GM23248 (cell line): ENCODE measurements around the gene GLS2. TPM values are rescaled to one million over a fixed set of nuclear protein-coding genes. Genes with fewer than 3 reads are reported as not detected.
"Not testable (repeated sequence)": the region's sequence is repeated elsewhere in the genome, so short reads cannot be mapped to it uniquely, and the experiment has no call there.

ENCODE experiments used
- DNase-seq: peaks from one replicate; pipeline ENCODE4 v3.0.0-alpha.2; 2015
- H2AFZ ChIP-seq: fragments of 200-600 bp; sonication (generic); 2 replicates; pipeline ENCODE4 v1.6.1; 2016; ENCODE audit warnings: antibody characterized with exemption
- H3F3A ChIP-seq: fragments of 200-600 bp; sonication (generic); 2 replicates; pipeline ENCODE4 v1.6.1; 2016; ENCODE audit warnings: mild to moderate bottlenecking, antibody characterized with exemption, mixed run types; ENCODE audit not compliant: insufficient read depth
- H3K27ac ChIP-seq: fragments of 200-600 bp; sonication (generic); 2 replicates; pipeline ENCODE4 v1.5.1; 2016; ENCODE audit warnings: mild to moderate bottlenecking
- H3K27me3 ChIP-seq: fragments of 200-600 bp; sonication (generic); replicated peaks from 2 replicates; pipeline ENCODE4 v1.6.1; 2016; ENCODE audit warnings: mild to moderate bottlenecking; ENCODE audit not compliant: insufficient read depth
- H3K36me3 ChIP-seq: fragments of 200-600 bp; sonication (generic); 2 replicates; pipeline ENCODE4 v1.6.1; 2016; ENCODE audit warnings: low read depth, mild to moderate bottlenecking
- H3K4me1 ChIP-seq: fragments of 200-600 bp; sonication (generic); 2 replicates; pipeline ENCODE4 v1.6.1; 2016; ENCODE audit warnings: mild to moderate bottlenecking; ENCODE audit not compliant: insufficient read depth
- H3K4me2 ChIP-seq: fragments of 200-600 bp; sonication (generic); one replicate; pipeline ENCODE4 v1.6.1; 2016; ENCODE audit warnings: mild to moderate bottlenecking; ENCODE audit not compliant: unreplicated experiment
- H3K4me3 ChIP-seq: fragments of 200-600 bp; sonication (generic); 2 replicates; pipeline ENCODE4 v1.5.1; 2016; ENCODE audit warnings: mild to moderate bottlenecking
- H3K79me2 ChIP-seq: fragments of 200-600 bp; sonication (generic); 2 replicates; pipeline ENCODE4 v1.6.1; 2016; ENCODE audit warnings: mild to moderate bottlenecking; ENCODE audit not compliant: insufficient read depth
- H3K9ac ChIP-seq: fragments of 200-600 bp; sonication (generic); 2 replicates; pipeline ENCODE4 v1.6.1; 2016; ENCODE audit warnings: mild to moderate bottlenecking
- H3K9me2 ChIP-seq: fragments of 200-600 bp; sonication (generic); 2 replicates; pipeline ENCODE4 v1.6.1; 2016; ENCODE audit warnings: mixed run types, mild to moderate bottlenecking, moderate library complexity; ENCODE audit not compliant: insufficient read depth
- H3K9me3 ChIP-seq: fragments of 200-600 bp; sonication (generic); one replicate; pipeline ENCODE4 v1.6.1; 2017; ENCODE audit warnings: low read depth
- H4K20me1 ChIP-seq: fragments of 200-600 bp; sonication (generic); 2 replicates; pipeline ENCODE4 v1.6.0; 2016; ENCODE audit not compliant: insufficient read depth
- EZH2 ChIP-seq: fragments of 200-600 bp; sonication (generic); IDR thresholded peaks from 2 replicates; pipeline ENCODE4 v1.6.1; 2018; ENCODE audit warnings: antibody characterized with exemption, mild to moderate bottlenecking; ENCODE audit not compliant: insufficient read depth, poor library complexity, severe bottlenecking
- EZH2phosphoT487 ChIP-seq: fragments of 200-600 bp; sonication (generic); IDR thresholded peaks from 2 replicates; pipeline ENCODE4 v1.6.1; 2018; ENCODE audit warnings: antibody characterized with exemption, moderate library complexity, mild to moderate bottlenecking, low read depth; ENCODE audit not compliant: insufficient read depth
- WGBS, 2 experiments: methylation state at CpG; one replicate each; pipeline ENCODE4 v1.1.6; 2015 to 2017; ENCODE audit warnings: low lambda C conversion rate in 2 of 2, low coverage in 1 of 2; ENCODE audit errors: missing lambda C conversion rate in 2 of 2; 5-methylcytosine and 5-hydroxymethylcytosine counted together
- in situ Hi-C: fragments of 300-500 bp; cut with MboI; formaldehyde crosslinking; loops from 2 replicates; pipeline ENCODE4 v1.15.0; 2020
- polyA plus RNA-seq: library from polyadenylated mRNA; unstranded; fragments of >200 nt; fragmentation: Nextera tagmentation; extraction: Ambion mirVana; gene quantifications from 2 replicates; pipeline ENCODE4 v1.2.1, GENCODE V29; 2016
- total RNA-seq: library from RNA; depleted of rRNA; stranded (reverse); fragments of >200 nt; shearing (Covaris generic); gene quantifications from 2 replicates; pipeline ENCODE4 v1.2.3, GENCODE V29; 2014

Gene GLS2
- total and polyA plus RNA-seq, 2 experiments from 2014 or later, result not detected

- no peaks in the 10 kb centered on the region for H3K27me3 ChIP-seq
- H3K36me3 ChIP-seq, result no peaks in the 10 kb centered on the region
- no peak for DNase-seq
- H3K9ac ChIP-seq, result no peak overlapping the region
- H2AFZ ChIP-seq, result no peak overlapping the region
- 83 to 86% methylated on average over 16 of the region's 16 CpGs for WGBS, 2 experiments
- no peak overlapping the region for H3K4me3 ChIP-seq
- in situ Hi-C loops, result no loop called here
- H4K20me1 ChIP-seq, result no peaks in the 10 kb centered on the region
- H3K79me2 ChIP-seq, result no peaks in the 10 kb centered on the region
- H3K9me2 ChIP-seq, result no peaks in the 10 kb centered on the region
- no peaks in the 10 kb centered on the region for H3K4me1 ChIP-seq
- no peak overlapping the region for H3K27ac ChIP-seq
- H3K9me3 ChIP-seq, result no peaks in the 10 kb centered on the region
- H3F3A ChIP-seq, result no peaks in the 10 kb centered on the region
- no peak for TF ChIP-seq EZH2
- TF ChIP-seq EZH2phosphoT487, result no peak
- H3K4me2 ChIP-seq, result no peak overlapping the region
These were observed 22.8 kb upstream of the GLS2 start for GRCh38 chr12:56510786-56511185.

GRCh38 chr12:56499879-56500278 lies 11.9 kb upstream of the GLS2 start:
- H3F3A ChIP-seq, H4K20me1 ChIP-seq, in situ Hi-C loops, H3K9ac ChIP-seq, H3K36me3 ChIP-seq, H3K27me3 ChIP-seq, H3K27ac ChIP-seq, H3K79me2 ChIP-seq, H3K4me3 ChIP-seq, H3K4me2 ChIP-seq, H2AFZ ChIP-seq, H3K9me3 ChIP-seq, H3K9me2 ChIP-seq, H3K4me1 ChIP-seq, DNase-seq: not testable (repeated sequence)
- 88% methylated on average over 12 to 13 of the region's 13 CpGs for WGBS, 2 experiments

GRCh38 chr12:56499452-56499851 lies 11.5 kb upstream of the GLS2 start:
- H3K27ac ChIP-seq, H3K9me2 ChIP-seq, H3K9ac ChIP-seq, H2AFZ ChIP-seq, H3K9me3 ChIP-seq, H3K4me2 ChIP-seq, in situ Hi-C loops, H3K79me2 ChIP-seq, H4K20me1 ChIP-seq, H3K4me1 ChIP-seq, H3K36me3 ChIP-seq, H3F3A ChIP-seq, H3K4me3 ChIP-seq, DNase-seq, H3K27me3 ChIP-seq: not testable (repeated sequence)
- 62 to 63% methylated on average over 8 to 9 of the region's 9 CpGs for WGBS, 2 experiments

GRCh38 chr12:56498126-56498902 lies 10.4 kb upstream of the GLS2 start:
- not testable (repeated sequence) for DNase-seq, H3K4me3 ChIP-seq

GRCh38 chr12:56496704-56497103 lies 8.7 kb upstream of the GLS2 start:
- H3K9me3 ChIP-seq, H3K36me3 ChIP-seq, H3F3A ChIP-seq, H3K27me3 ChIP-seq, H3K9me2 ChIP-seq, H3K9ac ChIP-seq, H4K20me1 ChIP-seq, H3K4me2 ChIP-seq, H3K4me1 ChIP-seq, H3K27ac ChIP-seq, H3K79me2 ChIP-seq, in situ Hi-C loops, H2AFZ ChIP-seq: not testable (repeated sequence)
- H3K4me3 ChIP-seq, result peak overlapping the region; percentile 47; the same call in 1 of the 2 replicates
- DNase-seq, result peak; percentile 53
- WGBS, 2 experiments, result 8 to 9% methylated on average over 17 of the region's 17 CpGs

More at GRCh38 chr12:56498126-56498902, 10.4 kb upstream of the GLS2 start:
- H3K9ac ChIP-seq, H2AFZ ChIP-seq, H3F3A ChIP-seq, H3K27me3 ChIP-seq, H3K36me3 ChIP-seq, H4K20me1 ChIP-seq, H3K4me1 ChIP-seq, H3K27ac ChIP-seq, H3K9me3 ChIP-seq, H3K4me2 ChIP-seq, H3K79me2 ChIP-seq, in situ Hi-C loops, H3K9me2 ChIP-seq: not testable (repeated sequence)
- 86 to 87% methylated on average over 14 of the region's 14 CpGs for WGBS, 2 experiments

- H3F3A ChIP-seq, H3K9ac ChIP-seq, H3K4me3 ChIP-seq, in situ Hi-C loops, H3K4me1 ChIP-seq, H3K79me2 ChIP-seq, H3K9me3 ChIP-seq, H3K9me2 ChIP-seq, H3K36me3 ChIP-seq, H3K4me2 ChIP-seq, H3K27ac ChIP-seq, H2AFZ ChIP-seq, DNase-seq, H4K20me1 ChIP-seq: not testable (repeated sequence)
- 80 to 83% methylated on average over 4 to 24 of the region's 27 CpGs for WGBS, 2 experiments
- H3K27me3 ChIP-seq, result peaks cover 21% of the 10 kb centered on the region
These were observed 6.5 kb upstream of the GLS2 start for GRCh38 chr12:56494481-56494880.

- H3K4me1 ChIP-seq, DNase-seq, H3F3A ChIP-seq, H3K79me2 ChIP-seq, in situ Hi-C loops, H3K9me3 ChIP-seq, H3K4me3 ChIP-seq, H2AFZ ChIP-seq, H3K9ac ChIP-seq, H3K9me2 ChIP-seq, H3K4me2 ChIP-seq, H3K36me3 ChIP-seq, H3K27ac ChIP-seq, H4K20me1 ChIP-seq: not testable (repeated sequence)
- H3K27me3 ChIP-seq, result peaks cover 21% of the 10 kb centered on the region
- 89 to 92% methylated on average over 5 to 10 of the region's 15 CpGs for WGBS, 2 experiments
These were observed 6.1 kb upstream of the GLS2 start for GRCh38 chr12:56494106-56494415.
